ENCODE data around the gene APOB. TPM values are rescaled to one million over a fixed set of nuclear protein-coding genes. Genes with fewer than 3 reads are reported as not detected.

APOB gene
- total RNA-seq, 6 experiments from 2014 or later = not detected

GRCh38 chr2:21059885-21060610 lies 16.2 kb upstream of the APOB start:
- no peak overlapping the region for H3K27ac Mint-ChIP-seq
- no peaks in the 10 kb centered on the region for H3K4me1 Mint-ChIP-seq (ENCODE audit: low read depth)
- H3K36me3 Mint-ChIP-seq (ENCODE audit: low read depth) = no peaks in the 10 kb centered on the region
- no peak overlapping the region for H3K4me3 Mint-ChIP-seq
- no peak for TF ChIP-seq CTCF (IDR thresholded peaks at IDR 0.05)
- DNase-seq = no peak
- peaks cover 32% of the 10 kb centered on the region for H3K9me3 Mint-ChIP-seq
- no peaks in the 10 kb centered on the region; the same call in 1 of the 2 replicates for H3K27me3 Mint-ChIP-seq (ENCODE audit: insufficient read depth)

- Mint-ChIP-seq H3K9me3 (peaks cover 32% of the 10 kb centered on the region), H3K36me3 (ENCODE audit: low read depth) (no peaks in the 10 kb centered on the region), H3K4me1 (ENCODE audit: low read depth) (no peaks in the 10 kb centered on the region), H3K27me3 (ENCODE audit: insufficient read depth) (no peaks in the 10 kb centered on the region; the same call in 1 of the 2 replicates), H3K27ac (no peak overlapping the region), H3K4me3 (no peak overlapping the region)
- TF ChIP-seq CTCF (IDR thresholded peaks at IDR 0.05) = no peak
- no peak for DNase-seq
These were observed 13.2 kb upstream of the APOB start for GRCh38 chr2:21057097-21057496.

DNA sequence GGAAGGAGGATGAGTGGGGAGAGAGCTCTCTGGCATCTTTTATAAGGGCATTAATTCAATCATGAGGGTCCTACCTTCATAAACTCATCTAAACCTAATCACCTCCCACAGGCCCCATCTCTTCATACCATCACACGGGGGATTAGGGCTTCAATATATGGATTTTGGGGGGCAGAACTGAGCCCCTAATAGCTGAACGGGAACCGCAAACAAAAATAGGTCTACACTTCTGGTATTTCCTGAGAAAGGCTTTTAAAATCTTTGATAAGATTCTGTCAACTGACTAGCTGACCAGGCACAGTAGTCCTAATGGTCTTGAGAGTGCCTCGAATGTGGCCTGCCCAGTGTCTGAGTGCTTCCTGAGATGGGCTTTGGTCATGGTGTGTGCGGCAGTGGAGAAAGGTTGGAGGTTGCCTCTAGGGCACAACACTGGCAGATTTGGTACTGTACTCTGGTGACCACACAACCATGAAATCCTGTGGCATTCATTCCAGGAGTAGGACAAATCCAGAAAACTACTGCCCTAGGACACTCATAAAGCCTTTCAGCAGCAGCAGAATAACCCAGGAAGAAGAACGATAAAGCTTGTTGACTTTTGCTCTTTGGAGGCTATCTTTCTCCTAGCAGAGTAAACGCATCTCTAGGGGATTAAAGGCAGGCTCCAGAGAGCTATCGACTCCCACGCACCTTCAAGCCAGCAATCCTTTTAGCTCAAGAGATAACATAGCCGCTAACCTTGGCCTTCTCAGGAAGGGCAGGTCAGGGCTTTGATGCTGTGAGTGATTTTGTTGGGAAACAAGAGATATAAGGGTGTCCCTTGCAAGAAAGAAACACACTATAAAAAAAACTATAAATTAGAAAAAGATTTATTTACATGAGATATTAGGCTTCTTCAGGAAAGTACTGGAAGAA lies 12.3 kb upstream of the APOB start:
- no peak for TF ChIP-seq CTCF (IDR thresholded peaks at IDR 0.05)
- Mint-ChIP-seq H3K4me1 (ENCODE audit: low read depth) (no peaks in the 10 kb centered on the region), H3K4me3 (no peak overlapping the region), H3K36me3 (ENCODE audit: low read depth) (no peaks in the 10 kb centered on the region), H3K27me3 (ENCODE audit: insufficient read depth) (no peaks in the 10 kb centered on the region; the same call in 1 of the 2 replicates), H3K9me3 (peaks cover 32% of the 10 kb centered on the region), H3K27ac (no peak overlapping the region)
- no peak for DNase-seq

GRCh38 chr2:21055451-21055850 lies 11.6 kb upstream of the APOB start:
- no peak for TF ChIP-seq CTCF (IDR thresholded peaks at IDR 0.05)
- H3K4me3 Mint-ChIP-seq = no peak overlapping the region
- peaks cover 32% of the 10 kb centered on the region for H3K9me3 Mint-ChIP-seq
- H3K36me3 Mint-ChIP-seq (ENCODE audit: low read depth) = no peaks in the 10 kb centered on the region
- no peak overlapping the region for H3K27ac Mint-ChIP-seq
- DNase-seq = no peak
- no peaks in the 10 kb centered on the region; the same call in 1 of the 2 replicates for H3K27me3 Mint-ChIP-seq (ENCODE audit: insufficient read depth)
- no peaks in the 10 kb centered on the region for H3K4me1 Mint-ChIP-seq (ENCODE audit: low read depth)

GRCh38 chr2:21054011-21054410 lies 10.1 kb upstream of the APOB start:
- DNase-seq = no peak
- no peaks in the 10 kb centered on the region; the same call in 1 of the 2 replicates for H3K27me3 Mint-ChIP-seq (ENCODE audit: insufficient read depth)

More at GRCh38 chr2:21054011-21054410, 10.1 kb upstream of the APOB start:
- Mint-ChIP-seq H3K4me3 (no peak overlapping the region), H3K27ac (no peak overlapping the region), H3K36me3 (ENCODE audit: low read depth) (no peaks in the 10 kb centered on the region), H3K9me3 (peaks cover 24% of the 10 kb centered on the region), H3K4me1 (ENCODE audit: low read depth) (no peaks in the 10 kb centered on the region)
- no peak for TF ChIP-seq CTCF (IDR thresholded peaks at IDR 0.05)
